GM19438 (cell line): ENCODE results near the gene WNT3A.

Source experiments
- ATAC-seq: cut with Tn5 transposase; IDR thresholded peaks from one replicate; pipeline ENCODE4 v1.9.1; 2021; ENCODE audit warnings: low read depth; ENCODE audit not compliant: unreplicated experiment

The WNT3A gene

DNA sequence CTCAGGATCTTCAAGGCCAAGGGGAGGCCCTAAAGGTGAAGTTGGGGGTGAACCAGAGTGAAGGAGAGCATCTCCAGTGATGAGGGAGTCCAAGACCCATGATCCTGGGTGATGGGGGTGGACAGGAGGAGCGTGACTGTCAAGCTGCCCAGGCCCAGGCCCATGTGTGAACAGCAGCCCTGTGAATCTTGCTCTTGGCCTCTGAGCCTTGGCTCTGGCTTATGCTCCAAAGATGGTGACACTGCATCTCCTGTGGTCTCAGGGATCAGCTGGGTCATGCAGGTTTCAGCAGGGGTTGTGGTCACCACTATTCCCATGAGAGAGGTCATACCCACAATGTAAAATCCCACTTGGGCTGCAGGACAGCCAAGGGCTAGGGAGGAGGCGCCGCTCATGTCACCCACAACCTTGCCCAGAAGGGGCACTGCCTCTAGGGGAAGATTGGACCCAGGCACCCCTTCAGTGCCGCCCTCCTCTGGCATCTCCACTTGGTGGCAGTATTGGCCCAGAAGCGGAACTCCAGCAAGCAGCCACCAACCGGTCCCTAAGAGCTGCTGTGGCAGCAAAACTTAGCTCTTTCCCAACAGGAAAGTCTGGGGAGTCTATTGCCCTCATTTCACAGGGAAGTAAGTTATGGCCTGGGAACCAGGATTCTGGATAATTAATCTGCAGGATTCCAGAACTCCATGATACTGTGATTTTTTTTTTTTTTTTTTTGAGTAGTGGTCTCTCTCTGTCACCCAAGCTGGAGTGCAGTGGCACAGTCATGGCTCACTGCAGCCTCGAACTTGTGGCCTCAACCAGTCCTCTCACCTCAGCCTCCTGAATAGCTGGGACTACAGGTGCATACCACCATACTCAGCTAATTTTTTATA is 7.5 kb upstream of the WNT3A start:
- ATAC-seq: no peak

DNA sequence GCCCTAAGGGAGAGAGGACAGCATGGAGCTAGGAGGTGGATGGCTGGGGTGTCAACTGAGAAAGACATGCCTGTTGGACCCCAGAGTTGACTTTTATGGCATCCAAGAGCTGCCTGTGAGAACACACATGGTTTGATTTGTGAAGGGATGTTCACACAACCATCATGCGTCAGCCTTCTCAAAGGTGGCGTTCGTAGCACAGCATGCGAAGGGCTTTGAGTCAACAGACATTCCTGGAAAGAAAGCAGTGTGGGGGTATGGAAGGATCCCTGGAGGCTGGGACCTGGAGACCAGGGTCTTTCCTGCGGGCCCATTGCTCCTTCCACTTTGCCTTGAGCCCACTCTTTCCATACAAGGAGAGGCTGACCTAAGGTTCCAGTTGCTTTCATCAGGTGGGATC is 6.4 kb upstream of the WNT3A start:
- ATAC-seq: no peak

DNA sequence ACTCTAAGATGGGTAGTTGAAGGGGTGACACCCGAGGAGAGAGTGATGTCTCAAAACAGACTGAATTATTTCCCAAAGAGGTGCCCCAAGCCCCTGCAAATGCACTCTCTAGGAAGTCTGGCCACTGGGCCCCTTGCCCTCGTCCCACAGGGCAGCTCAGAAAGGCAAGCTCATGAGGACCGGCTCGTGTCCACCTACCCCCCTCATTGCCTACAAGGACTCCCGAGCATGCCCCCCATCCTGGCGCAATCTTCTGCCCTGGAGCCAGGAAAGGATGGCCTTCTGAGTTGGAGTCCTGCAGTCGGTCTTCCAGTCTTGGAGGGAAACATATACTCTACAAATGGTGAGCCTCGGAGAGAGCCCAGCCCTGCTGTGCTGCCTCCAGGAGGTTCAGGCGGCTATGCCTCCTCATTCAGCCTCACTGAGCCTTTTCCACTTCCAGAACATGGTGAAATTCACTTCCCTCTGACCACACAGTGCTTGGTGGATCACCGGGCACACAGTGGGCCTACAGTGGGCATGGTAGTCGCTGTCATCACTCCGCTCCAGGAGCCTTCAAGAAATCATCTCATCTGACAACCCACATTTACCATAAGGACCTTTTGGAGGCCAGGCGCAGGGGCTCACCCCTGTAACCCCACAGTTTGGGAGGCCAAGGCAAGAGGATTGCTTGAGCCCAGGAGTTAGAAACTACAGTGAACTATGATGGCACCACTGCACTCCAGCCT is 5.8 kb upstream of the WNT3A start:
- no peak for ATAC-seq

DNA sequence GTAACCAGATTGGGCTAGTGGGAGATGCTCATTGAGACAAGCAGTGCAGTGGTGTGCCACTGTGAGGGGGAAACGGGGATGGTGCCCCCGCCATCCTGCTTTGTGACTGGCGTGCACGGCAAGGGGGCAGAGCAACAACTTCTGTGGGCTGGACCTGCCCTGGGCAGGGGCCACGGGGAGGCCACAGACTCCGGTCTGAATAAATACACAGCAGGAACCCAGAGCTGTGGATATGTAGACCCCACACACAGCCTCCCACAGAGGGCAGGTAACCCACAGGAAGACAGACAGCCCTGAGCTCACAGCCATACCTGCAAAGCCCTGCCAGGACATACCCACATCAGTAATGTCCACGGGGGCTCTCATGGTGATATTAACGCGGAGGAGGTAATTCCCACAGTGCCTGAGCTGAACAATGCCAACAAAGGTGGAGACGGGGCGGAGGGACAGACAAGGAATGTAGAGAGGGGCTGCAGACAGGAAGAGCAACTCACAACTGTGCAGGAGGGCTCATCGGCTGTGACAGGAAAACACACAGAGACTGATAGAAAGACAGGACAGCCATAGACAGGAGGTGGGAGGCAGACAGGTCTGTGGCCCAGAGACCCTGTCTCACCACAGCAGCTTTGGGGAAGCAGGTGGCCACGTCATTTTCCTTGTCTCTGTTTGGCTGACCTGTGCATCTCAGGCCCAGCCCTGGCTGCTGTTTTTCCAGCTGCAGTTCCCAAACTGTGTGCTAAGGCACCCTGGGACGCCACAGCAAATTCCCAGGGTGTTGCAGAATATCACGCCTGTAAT is 4.9 kb upstream of the WNT3A start:
- ATAC-seq: no peak

DNA sequence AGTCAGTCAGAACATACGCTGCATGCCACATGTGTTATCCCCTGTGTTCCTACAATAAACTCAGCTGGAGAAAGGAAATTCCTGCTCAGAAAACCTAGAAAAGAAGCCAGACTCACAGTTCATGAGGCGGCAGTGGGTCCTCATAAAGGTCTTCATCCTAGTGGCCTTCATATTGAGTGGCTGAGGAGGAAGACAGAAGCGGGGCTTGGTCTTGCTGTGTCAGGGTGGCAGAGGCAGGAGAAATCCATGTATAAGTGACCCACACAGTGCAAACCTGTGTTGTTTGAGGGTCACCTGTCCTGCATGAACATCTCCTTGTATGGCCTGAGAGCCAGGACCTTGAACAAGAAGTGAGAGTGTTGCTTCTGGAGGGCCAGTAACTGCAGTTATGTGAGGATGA is 4.0 kb upstream of the WNT3A start:
- ATAC-seq: no peak

DNA sequence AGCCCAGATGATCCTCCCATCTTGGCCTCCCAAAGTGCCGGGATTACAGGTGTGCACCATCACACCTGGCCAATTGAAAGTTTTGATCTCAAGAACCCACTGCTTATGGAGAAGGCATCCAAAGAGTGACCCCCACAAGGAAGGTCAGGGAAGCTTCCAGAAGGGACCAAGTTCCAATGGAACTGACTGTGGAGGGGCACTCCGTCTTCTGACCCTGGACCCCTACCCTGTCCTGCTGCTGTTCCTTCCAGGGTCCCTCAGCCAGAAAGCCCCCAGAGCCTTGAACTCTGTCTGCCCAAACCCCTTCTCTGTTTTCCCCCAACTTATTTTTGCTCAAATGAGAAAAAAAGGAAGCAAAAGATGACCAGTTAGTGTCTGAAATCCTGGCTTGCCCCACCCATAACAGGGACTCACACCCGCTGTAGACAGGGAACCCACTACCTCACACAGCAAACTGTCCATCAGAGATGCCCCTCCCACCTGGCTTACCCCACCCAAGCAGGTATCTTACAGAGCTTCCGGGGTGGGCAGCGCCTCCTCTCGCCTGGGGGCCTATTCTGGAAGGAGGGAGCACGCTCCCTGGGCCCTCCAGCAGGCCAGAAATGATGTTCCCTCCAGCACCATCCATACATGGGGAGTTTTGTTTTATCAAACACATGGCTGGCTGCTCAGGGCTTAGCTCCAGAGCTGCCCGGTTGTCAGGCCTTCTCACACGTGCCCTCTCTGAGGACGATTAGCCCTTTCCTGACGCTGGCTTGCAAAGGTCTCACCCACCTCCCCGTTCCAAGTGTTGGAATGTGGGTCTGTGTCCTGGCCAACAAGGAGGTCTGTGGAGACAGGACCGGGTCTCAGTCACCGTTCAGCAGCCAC is 3.1 kb upstream of the WNT3A start:
- ATAC-seq: no peak

DNA sequence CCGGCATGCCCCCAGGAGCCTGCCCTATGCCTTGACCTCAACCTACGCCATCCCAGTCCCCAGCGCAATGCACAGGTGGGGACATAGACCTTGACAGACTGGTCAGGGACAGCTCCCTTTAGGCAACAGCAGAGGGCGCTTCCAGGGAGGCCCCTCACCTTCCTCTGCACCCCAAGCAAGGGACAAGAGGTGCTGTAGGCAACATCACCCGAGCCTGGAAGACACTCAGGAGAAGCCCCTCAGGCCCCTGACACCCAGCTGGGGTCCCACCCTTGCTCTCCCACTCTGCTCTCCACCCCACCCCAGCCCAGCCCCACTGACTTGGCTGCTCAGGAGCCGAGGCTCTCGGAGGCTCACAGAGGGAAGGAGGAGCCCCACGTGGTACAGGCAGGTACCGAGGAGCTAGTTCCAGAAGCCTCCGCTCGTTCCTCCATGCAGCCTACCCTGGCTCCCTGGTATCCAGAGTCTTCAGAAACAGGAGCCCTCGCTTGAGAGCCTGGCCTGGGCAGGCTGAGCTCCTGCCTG is 2.4 kb upstream of the WNT3A start:
- ATAC-seq: no peak

DNA sequence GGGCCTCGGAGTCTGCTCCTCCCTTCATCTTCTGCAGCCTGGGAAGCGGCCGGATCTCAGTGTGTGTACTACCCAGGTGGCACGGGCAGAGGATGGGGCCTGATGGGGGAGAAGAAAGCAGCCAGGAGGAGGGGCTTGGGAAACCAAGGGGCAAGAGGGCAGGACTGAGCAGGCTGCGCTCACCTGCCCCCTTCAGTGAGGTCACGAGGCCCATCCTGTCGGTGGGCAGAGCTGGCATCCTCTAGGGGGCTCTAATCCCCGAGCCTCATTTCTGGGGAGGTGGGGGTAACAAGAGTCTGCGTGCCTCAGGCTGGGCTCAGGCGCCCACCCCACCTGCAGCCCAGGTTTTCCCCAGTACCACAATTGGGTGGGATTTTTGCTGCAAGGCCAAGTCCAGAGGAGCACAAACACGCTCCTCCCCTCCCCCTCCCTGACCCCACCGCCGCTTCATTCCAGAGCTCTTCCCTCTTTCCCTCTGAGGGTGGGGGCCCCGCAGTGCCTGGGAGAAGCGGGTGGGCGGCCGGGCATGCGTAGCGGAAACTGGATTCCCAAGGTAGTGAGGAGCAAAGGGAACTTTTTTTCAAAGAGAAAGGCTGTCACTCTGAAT is 1.8 kb upstream of the WNT3A start:
- ATAC-seq: no peak

DNA sequence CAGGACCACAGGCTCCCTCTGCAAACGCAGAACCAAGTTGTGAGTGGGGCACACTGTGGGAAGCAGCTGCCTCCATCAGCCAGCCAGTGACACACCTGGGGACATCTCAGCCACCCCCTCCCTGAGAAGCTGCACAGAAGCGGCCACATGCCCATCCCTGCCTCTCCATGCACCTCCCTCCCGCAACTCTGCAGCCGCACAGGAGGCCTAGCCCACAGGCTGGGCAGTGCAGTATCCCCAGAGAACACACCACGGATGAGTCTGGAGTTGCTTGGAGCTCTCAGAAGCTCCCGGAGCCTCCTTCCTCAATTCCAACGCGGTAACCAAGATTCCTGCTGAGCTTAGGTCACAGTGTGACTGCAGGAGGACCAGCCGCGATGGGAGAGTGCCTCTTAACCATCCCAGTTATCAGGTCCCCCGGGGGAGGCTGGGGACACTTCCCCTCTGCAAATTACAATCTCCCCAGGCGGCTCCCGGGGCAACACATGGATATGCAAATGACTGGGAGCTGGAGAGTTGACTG is 1.2 kb upstream of the WNT3A start:
- no peak for ATAC-seq

DNA sequence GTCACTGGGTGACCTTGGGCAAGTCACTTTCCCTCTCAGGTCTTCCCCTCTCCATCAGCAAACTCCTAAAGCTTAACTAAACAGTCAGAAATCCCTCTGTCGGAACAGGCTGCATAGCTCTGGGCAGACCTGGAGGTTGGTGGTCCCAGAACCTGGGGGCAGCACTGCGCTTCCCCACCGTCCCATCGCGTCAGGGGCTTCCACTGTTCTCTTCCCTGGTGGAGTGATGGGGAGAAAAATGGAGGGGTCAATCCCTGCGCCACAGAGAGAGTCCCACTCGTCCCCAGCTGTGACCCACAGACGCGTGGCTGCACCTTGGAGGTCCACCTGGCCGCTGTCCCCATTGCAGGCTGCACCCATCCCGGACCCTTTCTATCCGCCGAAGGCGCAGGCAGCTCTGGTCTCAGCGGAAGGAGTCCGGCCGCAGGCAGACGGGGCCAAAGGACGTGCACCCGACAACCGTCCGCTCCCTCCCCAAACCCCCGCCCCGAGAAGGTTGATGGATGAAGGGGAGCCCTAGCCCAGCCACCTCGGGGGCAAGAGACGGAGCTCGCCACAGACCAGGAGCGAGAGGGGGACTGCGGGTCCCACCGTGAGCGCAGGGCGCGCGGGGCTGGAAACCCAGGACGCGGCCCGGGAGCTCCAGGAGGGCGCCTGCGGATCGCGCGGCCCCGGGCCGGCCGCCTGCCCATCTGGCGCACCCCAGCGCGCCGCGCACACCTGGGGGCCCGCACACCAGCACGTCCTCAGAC is 588 bp upstream of the WNT3A start:
- no peak for ATAC-seq

DNA sequence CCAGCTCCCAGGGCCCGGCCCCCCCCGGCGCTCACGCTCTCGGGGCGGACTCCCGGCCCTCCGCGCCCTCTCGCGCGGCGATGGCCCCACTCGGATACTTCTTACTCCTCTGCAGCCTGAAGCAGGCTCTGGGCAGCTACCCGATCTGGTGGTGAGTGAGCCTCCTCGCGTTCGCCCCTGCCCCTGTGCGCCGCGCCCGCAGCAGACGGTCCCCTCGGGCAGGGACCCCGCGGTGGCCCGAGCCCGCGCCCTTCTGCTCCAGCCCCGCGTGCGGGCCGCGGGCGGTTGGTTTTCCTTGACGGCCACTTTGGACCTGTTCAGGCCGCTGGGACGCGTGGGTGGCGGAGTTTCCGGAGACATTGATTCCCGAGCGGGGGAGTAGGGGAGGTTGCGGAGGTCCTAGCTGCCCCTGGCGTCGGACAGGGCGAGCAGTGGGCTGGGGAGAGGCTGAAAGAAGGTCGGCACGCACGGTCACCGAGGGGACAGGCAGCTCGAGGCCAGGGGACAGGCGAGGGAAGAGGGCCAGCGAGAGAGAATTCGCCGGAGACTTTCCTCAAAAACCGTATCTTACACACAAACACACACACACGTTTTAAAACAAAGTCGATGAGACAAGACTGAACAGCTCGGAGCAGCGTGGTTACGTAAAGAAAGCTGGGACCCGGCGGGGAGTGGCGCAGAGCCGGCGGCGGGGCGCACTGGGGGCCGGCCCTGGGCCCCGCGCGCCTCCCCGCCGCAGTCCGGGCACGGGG is 427 bp downstream of the WNT3A start:
- no peak for ATAC-seq

DNA sequence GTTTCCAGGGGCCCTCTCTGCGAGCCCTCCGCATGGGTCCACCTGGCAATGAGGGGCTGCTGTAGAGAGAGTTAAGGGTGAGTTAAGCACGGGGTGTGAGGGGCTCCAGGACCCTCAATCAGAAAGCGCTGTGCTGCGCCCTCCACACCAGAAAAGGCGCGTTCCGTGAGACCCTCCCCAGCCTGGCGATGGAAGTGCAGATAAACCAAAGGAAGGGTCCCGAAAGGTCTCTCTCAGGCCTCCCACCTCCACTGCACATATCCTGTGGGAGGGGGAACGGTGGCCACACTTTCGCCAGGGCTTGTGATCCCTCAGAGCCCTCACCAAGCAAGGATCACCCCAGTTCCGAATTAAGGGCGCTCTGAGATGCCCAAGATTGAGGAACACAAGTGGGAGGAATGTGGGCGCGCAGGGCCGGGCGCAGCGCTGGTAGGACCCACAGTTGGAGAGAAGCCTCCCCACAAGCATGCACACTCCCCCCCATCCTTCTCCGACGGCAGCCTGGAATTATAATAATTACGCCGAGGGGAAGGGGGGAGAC is 1.1 kb downstream of the WNT3A start:
- ATAC-seq: no peak

DNA sequence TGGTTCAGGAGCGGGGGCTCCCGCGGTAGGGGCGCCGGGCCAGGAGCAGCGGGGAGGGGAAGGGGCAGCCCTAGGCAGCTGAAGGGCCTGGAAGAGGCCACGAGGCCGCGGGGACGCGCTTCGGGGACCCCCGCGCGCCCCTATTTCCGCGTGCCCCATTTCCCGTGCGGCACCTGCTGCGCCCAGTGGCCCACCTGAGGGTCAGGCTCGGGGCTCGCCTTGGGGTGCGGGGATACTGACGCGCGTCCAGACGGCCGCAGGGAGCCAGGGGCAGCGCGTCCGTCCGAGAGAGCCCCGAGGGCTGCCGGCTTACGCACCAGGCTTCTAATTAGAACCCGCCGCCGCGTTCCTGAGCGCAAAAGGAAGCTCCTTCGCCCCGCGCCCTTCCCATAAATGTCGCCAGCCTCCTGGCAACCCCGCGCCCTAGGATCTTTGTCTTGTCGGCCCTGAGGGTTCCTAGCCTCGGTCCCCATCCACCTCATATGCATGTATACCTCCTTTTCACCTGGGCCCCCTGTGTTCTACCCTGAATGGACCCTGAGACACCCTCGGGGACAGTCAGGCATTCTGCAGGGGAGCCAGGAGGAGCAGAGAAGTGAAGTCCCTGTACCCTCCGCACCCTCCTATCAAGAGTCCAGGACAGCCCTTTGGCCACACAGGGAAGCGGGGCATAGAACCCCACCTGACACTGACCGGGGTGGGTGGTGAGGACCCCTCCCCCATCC is 1.8 kb downstream of the WNT3A start:
- no peak for ATAC-seq

DNA sequence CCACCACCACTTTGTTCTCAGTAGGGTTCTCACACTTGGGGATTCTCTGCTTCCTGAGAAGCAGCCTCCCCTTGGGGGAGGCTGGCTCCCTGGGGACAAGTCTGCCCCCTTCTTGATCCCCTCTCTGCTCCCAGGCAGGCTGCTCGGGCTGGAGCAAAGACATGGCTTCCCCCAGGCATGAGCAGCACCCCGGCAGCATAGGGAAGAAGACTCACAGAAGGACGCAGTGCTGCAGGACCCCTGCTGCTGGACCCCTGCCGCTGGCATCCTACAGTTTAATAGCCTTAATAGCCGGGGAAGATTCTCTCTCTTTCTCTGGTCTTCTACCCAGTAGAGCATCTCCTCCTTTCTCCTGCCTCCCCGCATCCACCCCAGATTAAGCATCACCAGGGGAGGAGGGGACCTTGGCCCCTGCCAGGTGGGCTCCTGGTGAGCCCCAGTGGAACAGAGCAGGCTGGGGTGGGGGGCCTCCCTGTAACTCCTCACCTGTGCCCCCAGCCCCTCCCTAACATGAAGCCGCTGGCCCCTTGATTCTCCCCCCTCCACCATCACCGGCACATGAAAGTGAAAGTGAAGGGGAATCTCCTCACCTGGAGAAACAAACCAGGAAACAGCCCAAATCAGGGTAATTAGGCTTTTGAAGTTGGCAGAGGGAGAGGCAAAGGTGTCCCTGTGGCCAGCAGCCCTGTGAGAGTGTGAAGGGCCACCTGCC is 2.5 kb downstream of the WNT3A start:
- no peak for ATAC-seq

DNA sequence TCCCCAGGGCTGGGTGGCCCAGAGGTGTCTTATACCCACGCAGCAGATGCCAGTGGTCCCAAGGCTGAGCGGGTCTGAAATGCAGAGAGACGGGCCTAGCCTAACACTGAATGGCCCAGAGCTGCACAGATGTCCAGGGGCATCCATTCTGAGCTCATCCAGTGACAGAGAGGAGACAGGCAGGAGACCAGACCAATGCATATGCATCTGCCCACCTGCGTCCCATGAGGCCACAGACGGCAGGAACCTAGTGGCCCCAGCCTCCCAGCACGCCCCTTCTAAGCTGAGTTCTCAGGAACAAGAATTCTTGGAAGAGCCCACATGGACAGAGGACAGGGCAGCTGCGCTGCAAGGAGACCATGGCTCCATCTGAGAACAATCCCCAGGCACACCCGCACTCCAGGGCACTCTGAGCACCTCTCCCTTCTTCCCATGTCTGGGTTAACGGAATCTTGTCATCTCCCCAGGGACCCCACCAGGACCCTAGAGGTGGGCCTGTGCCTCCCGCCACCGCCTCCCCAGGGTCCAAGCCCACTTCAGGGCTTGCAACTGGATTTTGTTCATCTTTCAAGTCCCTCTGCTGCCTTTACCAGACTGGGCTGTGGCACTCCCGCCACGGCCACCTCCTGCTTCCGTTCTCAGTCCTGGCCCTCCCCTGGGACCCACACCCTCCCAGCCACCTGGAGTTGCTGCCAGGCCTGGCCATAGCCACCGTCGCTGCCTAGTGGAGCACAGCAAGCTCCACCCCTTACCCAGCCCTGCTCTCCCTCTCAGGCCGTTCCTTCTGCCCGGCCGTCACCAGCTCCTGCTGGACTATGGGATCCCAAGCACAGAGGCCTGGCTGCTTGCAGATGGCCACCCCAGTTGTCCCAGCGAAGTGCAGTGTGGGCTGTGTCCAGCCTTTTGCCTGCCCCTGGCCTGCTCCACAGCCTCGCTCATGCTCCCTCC is 3.3 kb downstream of the WNT3A start:
- no peak for ATAC-seq
